LHCN-M2 (cell line): Measurements from ENCODE around the gene SFTA2. TPM values are rescaled to one million over a fixed set of nuclear protein-coding genes. Genes with fewer than 3 reads are reported as not detected.

Source experiments
- DNase-seq: peaks from one replicate; pipeline ENCODE4 v3.0.0-alpha.2; 2012; ENCODE audit warnings: low read depth
- total RNA-seq: library from RNA; depleted of rRNA; stranded (reverse); fragments of >200 nt; gene quantifications from 2 replicates; pipeline ENCODE4 v1.2.3, GENCODE V29; 2014

SFTA2 gene
- total RNA-seq, 1 experiment from 2014 or later: not detected

- DNase-seq: no peak
These were observed 41.1 kb downstream of the SFTA2 start for GRCh38 chr6:30890646-30891449.

GRCh38 chr6:30889921-30890645 lies 41.9 kb downstream of the SFTA2 start:
- DNase-seq: peak; percentile 69

- DNase-seq: no peak
These were observed 42.5 kb downstream of the SFTA2 start for GRCh38 chr6:30889496-30889885.

- no peak for DNase-seq
These were observed 43.0 kb downstream of the SFTA2 start for GRCh38 chr6:30888816-30889495.

- peak; percentile 67 for DNase-seq
These were observed 43.8 kb downstream of the SFTA2 start for GRCh38 chr6:30887901-30888815.

- DNase-seq: no peak
These were observed 45.1 kb downstream of the SFTA2 start for GRCh38 chr6:30886897-30887255.

GRCh38 chr6:30885999-30886896 lies 45.7 kb downstream of the SFTA2 start:
- peak; percentile 90 for DNase-seq

- peak; percentile 19 for DNase-seq
These were observed 46.4 kb downstream of the SFTA2 start for GRCh38 chr6:30885481-30885998.

- DNase-seq: peak; percentile 74
These were observed 47.2 kb downstream of the SFTA2 start for GRCh38 chr6:30884521-30885480.

GRCh38 chr6:30883685-30884520 lies 48.1 kb downstream of the SFTA2 start, which contains the start of gene DDR1:
DDR1 (plus strand) TSS chr6:30884519; CDS start chr6:30888730, 4,211 bp downstream.
- peak; percentile 15 for DNase-seq

- no peak for DNase-seq
These were observed 48.9 kb downstream of the SFTA2 start for GRCh38 chr6:30882759-30883684.

GRCh38 chr6:30882204-30882758 lies 49.7 kb downstream of the SFTA2 start:
- DNase-seq: peak; percentile 11

- peak; percentile 71 for DNase-seq
These were observed 50.4 kb downstream of the SFTA2 start for GRCh38 chr6:30881392-30882203.
